Ovary (tissue), 3 donors: ENCODE measurements around the gene SORT1.

Source experiments
- CTCF ChIP-seq, 3 donors: fragments of 450-650 bp in 2 of 3; fragments of 200-600 bp in 1 of 3; IDR thresholded peaks; one replicate each; pipeline versions ENCODE4 v1.5.1 to v1.8.0; 2016 to 2022; ENCODE audit warnings: antibody characterized with exemption in 3 of 3, mild to moderate bottlenecking in 1 of 3
- POLR2A ChIP-seq: fragments of 450-650 bp; IDR thresholded peaks from one replicate; pipeline ENCODE4 v1.6.1; 2017; ENCODE audit warnings: antibody characterized with exemption, mild to moderate bottlenecking, moderate library complexity
- donor health status: DM: no; HTN: no; CAD: no.

DNA sequence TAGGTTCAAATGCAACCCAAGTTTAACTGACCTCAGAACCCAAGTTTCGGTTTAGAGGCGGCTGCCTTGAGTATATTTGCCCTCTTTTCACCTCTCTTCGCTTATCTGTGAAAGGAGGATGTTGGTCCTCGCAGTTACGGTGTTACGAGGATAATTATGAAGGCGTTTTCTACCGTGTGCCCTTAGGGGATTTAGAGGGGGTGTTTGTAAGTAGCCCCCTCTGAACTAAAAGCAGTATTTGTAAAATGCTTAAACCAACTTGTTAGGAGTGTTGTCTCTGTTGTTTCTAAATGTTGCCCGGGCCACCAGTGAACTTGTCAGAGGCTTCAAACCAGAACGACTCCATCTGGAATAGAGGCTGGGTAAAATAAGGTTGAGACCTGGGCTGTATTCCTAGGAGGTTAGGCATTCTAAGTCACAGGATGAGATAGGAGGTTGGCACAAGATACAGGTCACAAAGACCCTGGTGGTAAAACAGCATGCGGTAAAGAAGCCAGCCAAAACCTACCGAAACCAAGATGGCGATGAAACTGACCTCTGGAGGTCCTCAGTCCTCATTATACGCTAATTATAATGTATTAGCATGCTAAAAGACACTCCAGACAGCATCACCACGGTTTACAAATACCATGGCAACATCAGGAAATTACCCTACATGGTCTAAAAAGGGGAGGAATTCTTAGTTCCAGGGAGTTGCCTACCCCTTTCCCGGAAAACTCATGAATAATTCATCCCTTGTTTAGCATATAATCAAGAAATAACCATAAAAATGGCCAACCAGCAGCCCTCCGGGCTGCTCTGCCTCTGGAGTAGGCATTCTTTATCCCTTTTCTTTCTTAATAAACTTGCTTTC is 113.7 kb downstream of the SORT1 start:
- no peak for TF ChIP-seq CTCF (IDR thresholded peaks at IDR 0.05)
- no peak for TF ChIP-seq POLR2A
